SK-N-SH treated with all-trans-retinoic acid at 6 μM for 48 hours (cell line): ENCODE measurements around the gene CAMK1.

ENCODE experiments used
- CSDC2 ChIP-seq: fragments of 250-450 bp; sonication (Bioruptor Pico); IDR thresholded peaks from 2 replicates; pipeline ENCODE4 v1.5.0; 2020; ENCODE audit warnings: mild to moderate bottlenecking, moderate library complexity
- ISL1 ChIP-seq: fragments of 250-450 bp; sonication (Bioruptor Pico); IDR thresholded peaks from 2 replicates; pipeline ENCODE4 v2.1.2; 2022; ENCODE audit warnings: mild to moderate bottlenecking, moderate library complexity
- OSR1 ChIP-seq: fragments of 250-450 bp; sonication (Bioruptor Pico); IDR thresholded peaks from 2 replicates; pipeline ENCODE4 v1.8.0; 2022; ENCODE audit warnings: moderate library complexity, mild to moderate bottlenecking, inconsistent platforms
- PPARA ChIP-seq: fragments of 250-450 bp; sonication (Bioruptor Pico); IDR thresholded peaks from 2 replicates; pipeline ENCODE4 v1.5.0; 2020; ENCODE audit warnings: mild to moderate bottlenecking, borderline replicate concordance
- ZC3H10 ChIP-seq: fragments of 250-450 bp; sonication (Bioruptor Pico); IDR thresholded peaks from 2 replicates; pipeline ENCODE4 v1.5.1; 2021; ENCODE audit warnings: mild to moderate bottlenecking, moderate library complexity
- ZFP3 ChIP-seq: fragments of 250-450 bp; sonication (Bioruptor Pico); IDR thresholded peaks from 2 replicates; pipeline ENCODE4 v1.5.0; 2020; ENCODE audit warnings: mild to moderate bottlenecking, moderate library complexity
- ZNF70 ChIP-seq: fragments of 450-650 bp; formaldehyde crosslinking; IDR thresholded peaks from 2 replicates; pipeline ENCODE4 v1.5.0; 2020; ENCODE audit warnings: mild to moderate bottlenecking, moderate library complexity
- ZNF8 ChIP-seq: fragments of 450-650 bp; formaldehyde crosslinking; IDR thresholded peaks from 2 replicates; pipeline ENCODE4 v1.5.0; 2020; ENCODE audit warnings: mild to moderate bottlenecking, moderate library complexity
- TF ChIP-seq, protein P1 (sequence below): fragments of 250-450 bp; sonication (Bioruptor Pico); IDR thresholded peaks from 2 replicates; pipeline ENCODE4 v1.8.0; 2020; ENCODE audit warnings: mild to moderate bottlenecking, moderate library complexity, borderline replicate concordance
- TF ChIP-seq, protein P2 (sequence below): fragments of 250-450 bp; sonication (Bioruptor Pico); IDR thresholded peaks from 2 replicates; pipeline ENCODE4 v1.5.1; 2021; ENCODE audit warnings: mild to moderate bottlenecking, moderate library complexity
- TF ChIP-seq, protein P3 (sequence below): fragments of 250-450 bp; sonication (Bioruptor Pico); IDR thresholded peaks from 2 replicates; pipeline ENCODE4 v1.8.0; 2021; ENCODE audit warnings: low read depth, mild to moderate bottlenecking, moderate library complexity, borderline replicate concordance

DNA sequence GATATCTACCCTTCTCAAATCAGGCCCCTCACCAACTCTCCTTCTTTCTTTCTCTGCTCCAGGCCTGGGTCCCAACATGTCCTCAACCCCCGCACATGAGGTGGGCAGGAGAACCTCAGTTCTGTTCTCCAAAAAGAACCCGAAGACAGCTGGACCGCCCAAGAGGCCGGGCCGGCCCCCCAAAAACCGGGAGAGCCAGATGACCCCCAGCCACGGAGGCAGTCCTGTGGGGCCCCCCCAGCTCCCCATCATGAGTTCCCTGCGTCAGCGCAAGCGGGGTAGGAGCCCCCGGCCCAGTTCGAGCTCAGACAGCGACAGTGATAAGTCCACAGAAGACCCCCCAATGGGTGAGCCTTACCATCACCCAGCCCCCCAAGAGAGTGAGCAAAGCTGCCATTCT lies 25.6 kb downstream of the CAMK1 start:
- TF ChIP-seq ISL1 = no peak
- TF ChIP-seq ZC3H10 = no peak
- TF ChIP-seq, protein P1, sequence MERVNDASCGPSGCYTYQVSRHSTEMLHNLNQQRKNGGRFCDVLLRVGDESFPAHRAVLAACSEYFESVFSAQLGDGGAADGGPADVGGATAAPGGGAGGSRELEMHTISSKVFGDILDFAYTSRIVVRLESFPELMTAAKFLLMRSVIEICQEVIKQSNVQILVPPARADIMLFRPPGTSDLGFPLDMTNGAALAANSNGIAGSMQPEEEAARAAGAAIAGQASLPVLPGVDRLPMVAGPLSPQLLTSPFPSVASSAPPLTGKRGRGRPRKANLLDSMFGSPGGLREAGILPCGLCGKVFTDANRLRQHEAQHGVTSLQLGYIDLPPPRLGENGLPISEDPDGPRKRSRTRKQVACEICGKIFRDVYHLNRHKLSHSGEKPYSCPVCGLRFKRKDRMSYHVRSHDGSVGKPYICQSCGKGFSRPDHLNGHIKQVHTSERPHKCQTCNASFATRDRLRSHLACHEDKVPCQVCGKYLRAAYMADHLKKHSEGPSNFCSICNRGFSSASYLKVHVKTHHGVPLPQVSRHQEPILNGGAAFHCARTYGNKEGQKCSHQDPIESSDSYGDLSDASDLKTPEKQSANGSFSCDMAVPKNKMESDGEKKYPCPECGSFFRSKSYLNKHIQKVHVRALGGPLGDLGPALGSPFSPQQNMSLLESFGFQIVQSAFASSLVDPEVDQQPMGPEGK = no peak
- no peak for TF ChIP-seq CSDC2 (CRISPR knock-in tag)
- TF ChIP-seq, protein P2, sequence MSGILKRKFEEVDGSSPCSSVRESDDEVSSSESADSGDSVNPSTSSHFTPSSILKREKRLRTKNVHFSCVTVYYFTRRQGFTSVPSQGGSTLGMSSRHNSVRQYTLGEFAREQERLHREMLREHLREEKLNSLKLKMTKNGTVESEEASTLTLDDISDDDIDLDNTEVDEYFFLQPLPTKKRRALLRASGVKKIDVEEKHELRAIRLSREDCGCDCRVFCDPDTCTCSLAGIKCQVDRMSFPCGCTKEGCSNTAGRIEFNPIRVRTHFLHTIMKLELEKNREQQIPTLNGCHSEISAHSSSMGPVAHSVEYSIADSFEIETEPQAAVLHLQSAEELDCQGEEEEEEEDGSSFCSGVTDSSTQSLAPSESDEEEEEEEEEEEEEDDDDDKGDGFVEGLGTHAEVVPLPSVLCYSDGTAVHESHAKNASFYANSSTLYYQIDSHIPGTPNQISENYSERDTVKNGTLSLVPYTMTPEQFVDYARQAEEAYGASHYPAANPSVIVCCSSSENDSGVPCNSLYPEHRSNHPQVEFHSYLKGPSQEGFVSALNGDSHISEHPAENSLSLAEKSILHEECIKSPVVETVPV (CRISPR knock-in tag) = no peak
- TF ChIP-seq, protein P3, sequence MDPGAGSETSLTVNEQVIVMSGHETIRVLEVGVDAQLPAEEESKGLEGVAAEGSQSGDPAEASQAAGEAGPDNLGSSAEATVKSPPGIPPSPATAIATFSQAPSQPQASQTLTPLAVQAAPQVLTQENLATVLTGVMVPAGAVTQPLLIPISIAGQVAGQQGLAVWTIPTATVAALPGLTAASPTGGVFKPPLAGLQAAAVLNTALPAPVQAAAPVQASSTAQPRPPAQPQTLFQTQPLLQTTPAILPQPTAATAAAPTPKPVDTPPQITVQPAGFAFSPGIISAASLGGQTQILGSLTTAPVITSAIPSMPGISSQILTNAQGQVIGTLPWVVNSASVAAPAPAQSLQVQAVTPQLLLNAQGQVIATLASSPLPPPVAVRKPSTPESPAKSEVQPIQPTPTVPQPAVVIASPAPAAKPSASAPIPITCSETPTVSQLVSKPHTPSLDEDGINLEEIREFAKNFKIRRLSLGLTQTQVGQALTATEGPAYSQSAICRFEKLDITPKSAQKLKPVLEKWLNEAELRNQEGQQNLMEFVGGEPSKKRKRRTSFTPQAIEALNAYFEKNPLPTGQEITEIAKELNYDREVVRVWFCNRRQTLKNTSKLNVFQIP (CRISPR knock-in tag) = no peak
- TF ChIP-seq PPARA (CRISPR knock-in tag) = no peak
- TF ChIP-seq ZNF8 (CRISPR knock-in tag) = no peak
- no peak for TF ChIP-seq ZNF70 (CRISPR knock-in tag)
- TF ChIP-seq ZFP3 (CRISPR knock-in tag) = no peak
- TF ChIP-seq OSR1 = no peak
